SK-N-SH (cell line): Measurements from ENCODE around the gene DGAT2. TPM values are rescaled to one million over a fixed set of nuclear protein-coding genes. Genes with fewer than 3 reads are reported as not detected.

Experiments used
- CTCF ChIA-PET: fragments of 300-600, 350-600 bp; formaldehyde crosslinking; extraction: SDS; loops from one replicate; lab custom pipeline; 2021; lab: Yijun Ruan, JAX
- POLR2A ChIA-PET: fragments of 350-600 bp; sonication (Branson Sonifier 250); formaldehyde crosslinking; extraction: SDS; loops from one replicate; lab custom pipeline; 2020; ENCODE audit warnings: antibody characterized with exemption, inconsistent platforms; lab: Yijun Ruan, JAX
- DNase-seq: peaks from one replicate; pipeline ENCODE4 v3.0.0; 2012
- H2AFZ ChIP-seq: fragments of 200-600 bp; sonication (generic); 2 replicates; pipeline ENCODE4 v1.8.1; 2016; ENCODE audit warnings: antibody characterized with exemption, mild to moderate bottlenecking, low read depth
- H3F3A ChIP-seq: fragments of 200-600 bp; sonication (generic); replicated peaks from 2 replicates; pipeline ENCODE3; 2016; ENCODE audit warnings: antibody characterized with exemption, mild to moderate bottlenecking; ENCODE audit not compliant: insufficient read depth
- H3K27ac ChIP-seq, 2 experiments: fragments of 200-500 bp in 1 of 2; fragments of 200-600 bp in 1 of 2; sonication (Bioruptor generic) in 1 of 2; sonication (generic), shearing (Covaris generic) in 1 of 2; 2 replicates each; pipeline versions ENCODE4 v1.5.1 to v1.6.1; 2014 to 2016; ENCODE audit warnings: low read depth in 2 of 2, inconsistent platforms in 1 of 2, low read length in 1 of 2, mild to moderate bottlenecking in 1 of 2, mixed read lengths in 1 of 2
- H3K27me3 ChIP-seq: fragments of 200-600 bp; sonication (generic), shearing (Covaris generic); 2 replicates; pipeline ENCODE4 v1.6.1; 2016; ENCODE audit warnings: mixed run types; ENCODE audit not compliant: insufficient read depth
- H3K36me3 ChIP-seq, 2 experiments: fragments of 200-500 bp in 1 of 2; fragments of 200-600 bp in 1 of 2; sonication (Bioruptor generic) in 1 of 2; sonication (generic) in 1 of 2; replicated peaks in 1 of 2; 2 replicates each; pipeline versions ENCODE3 to v1.5.1; 2014 to 2016; ENCODE audit warnings: low read length in 1 of 2, mild to moderate bottlenecking in 1 of 2; ENCODE audit not compliant: insufficient read depth in 2 of 2, control insufficient read depth in 1 of 2
- H3K4me1 ChIP-seq, 2 experiments: fragments of 200-500 bp in 1 of 2; fragments of 200-600 bp in 1 of 2; sonication (Bioruptor generic) in 1 of 2; sonication (generic), shearing (Covaris generic) in 1 of 2; 2 replicates each; pipeline versions ENCODE4 v1.5.1 to v1.6.1; 2014 to 2016; ENCODE audit warnings: low read depth in 1 of 2, low read length in 1 of 2, mixed run types in 1 of 2; ENCODE audit not compliant: insufficient read depth in 2 of 2, control insufficient read depth in 1 of 2
- H3K4me2 ChIP-seq: fragments of 200-600 bp; sonication (generic), shearing (Covaris generic); 2 replicates; pipeline ENCODE4 v1.6.1; 2017; ENCODE audit warnings: mixed run types
- H3K4me3 ChIP-seq, 2 experiments: fragments of 200-500 bp in 1 of 2; fragments of 200-600 bp in 1 of 2; sonication (Bioruptor generic) in 1 of 2; sonication (generic), shearing (Covaris generic) in 1 of 2; 2 replicates each; pipeline versions ENCODE4 v1.5.1 to v1.8.1; 2014 to 2016; ENCODE audit warnings: low read depth in 2 of 2, inconsistent platforms in 1 of 2, low read length in 1 of 2, mild to moderate bottlenecking in 1 of 2, mixed read lengths in 1 of 2, moderate library complexity in 1 of 2
- H3K79me2 ChIP-seq: fragments of 200-600 bp; sonication (generic); 2 replicates; pipeline ENCODE4 v1.8.1; 2017; ENCODE audit warnings: mild to moderate bottlenecking; ENCODE audit not compliant: insufficient read depth
- H3K9ac ChIP-seq: fragments of 200-600 bp; sonication (generic); 2 replicates; pipeline ENCODE4 v1.6.1; 2017; ENCODE audit warnings: mixed run types
- H3K9me2 ChIP-seq: fragments of 200-600 bp; sonication (generic); 2 replicates; pipeline ENCODE4 v1.6.1; 2017; ENCODE audit warnings: mixed run types
- H3K9me3 ChIP-seq: fragments of 200-600 bp; sonication (generic); 2 replicates; pipeline ENCODE4 v1.6.1; 2017; ENCODE audit warnings: mixed run types, mild to moderate bottlenecking, moderate library complexity
- H4K20me1 ChIP-seq: fragments of 200-600 bp; sonication (generic); 2 replicates; pipeline ENCODE4 v1.6.1; 2017; ENCODE audit warnings: mild to moderate bottlenecking, mixed run types; ENCODE audit not compliant: insufficient read depth
- CHD2 ChIP-seq: fragments of 150-350 bp; IDR thresholded peaks from 2 replicates; pipeline ENCODE4 v1.6.1; 2018; ENCODE audit warnings: low read length; ENCODE audit not compliant: partially characterized antibody
- ELF1 ChIP-seq: IDR thresholded peaks from 2 replicates; pipeline ENCODE4 v1.4.0; 2012
- EP300 ChIP-seq, 2 experiments: IDR thresholded peaks; 2 replicates each; pipeline versions ENCODE4 v1.4.0 to v1.6.1; 2012; ENCODE audit warnings: borderline replicate concordance in 1 of 2, low read depth in 1 of 2, low read length in 1 of 2
- FOXJ3 ChIP-seq: sonication (generic); formaldehyde crosslinking; IDR thresholded peaks from 2 replicates; pipeline ENCODE4 v1.5.1; 2020; ENCODE audit warnings: mild to moderate bottlenecking, missing genetic modification reagents
- GATA2 ChIP-seq: sonication (generic); formaldehyde crosslinking; IDR thresholded peaks from 2 replicates; pipeline ENCODE4 v1.5.0; 2020; ENCODE audit warnings: mild to moderate bottlenecking, missing genetic modification reagents
- IRF3 ChIP-seq: fragments of 150-350 bp; IDR thresholded peaks from 2 replicates; pipeline ENCODE4 v1.6.1; 2016; ENCODE audit warnings: mild to moderate bottlenecking, low read depth, low read length
- JUND ChIP-seq: IDR thresholded peaks from 2 replicates; pipeline ENCODE4 v1.4.0; 2012
- MEF2A ChIP-seq: IDR thresholded peaks from 2 replicates; pipeline ENCODE4 v1.4.0; 2012; ENCODE audit warnings: low read depth, borderline replicate concordance
- MXI1 ChIP-seq: IDR thresholded peaks from 2 replicates; pipeline ENCODE4 v1.6.1; 2012; ENCODE audit warnings: mild to moderate bottlenecking, low read depth, low read length, improper control_type of control experiment
- NRF1 ChIP-seq: IDR thresholded peaks from 2 replicates; pipeline ENCODE4 v1.6.1; 2012; ENCODE audit warnings: low read depth, mild to moderate bottlenecking, low read length
- PBX3 ChIP-seq: IDR thresholded peaks from 2 replicates; pipeline ENCODE4; 2012
- POLR2AphosphoS5 ChIP-seq: IDR thresholded peaks from 2 replicates; pipeline ENCODE4 v1.6.1; 2012; ENCODE audit warnings: low read depth, low read length
- RAD21 ChIP-seq: IDR thresholded peaks from 2 replicates; pipeline ENCODE4 v1.6.1; 2012; ENCODE audit warnings: mild to moderate bottlenecking, low read length
- RCOR1 ChIP-seq: fragments of 150-350 bp; IDR thresholded peaks from 2 replicates; pipeline ENCODE4 v1.6.1; 2017; ENCODE audit warnings: antibody characterized with exemption, low read length
- RFX5 ChIP-seq: IDR thresholded peaks from 2 replicates; pipeline ENCODE4 v1.6.1; 2012; ENCODE audit warnings: mild to moderate bottlenecking, improper control_type of control experiment, low read length
- RXRA ChIP-seq: IDR thresholded peaks from 2 replicates; pipeline ENCODE4 v1.4.0; 2012; ENCODE audit warnings: low read depth, mild to moderate bottlenecking, borderline replicate concordance
- SIN3A ChIP-seq: IDR thresholded peaks from 2 replicates; pipeline ENCODE4 v1.6.1; 2012; ENCODE audit warnings: low read depth, mild to moderate bottlenecking, low read length, moderate library complexity, borderline replicate concordance
- TAF1 ChIP-seq: IDR thresholded peaks from 2 replicates; pipeline ENCODE4 v1.6.1; 2012; ENCODE audit warnings: low read depth, mild to moderate bottlenecking, low read length, moderate library complexity, borderline replicate concordance
- TCF12 ChIP-seq: IDR thresholded peaks from 2 replicates; pipeline ENCODE4 v1.4.0; 2012
- TEAD4 ChIP-seq: IDR thresholded peaks from 2 replicates; pipeline ENCODE4 v1.4.0; 2012; ENCODE audit warnings: mild to moderate bottlenecking, borderline replicate concordance; ENCODE audit not compliant: insufficient read depth
- USF2 ChIP-seq: fragments of 150-350 bp; IDR thresholded peaks from 2 replicates; pipeline ENCODE4 v1.6.1; 2017; ENCODE audit warnings: antibody characterized with exemption, low read length, low read depth, borderline replicate concordance
- YY1 ChIP-seq: IDR thresholded peaks from 2 replicates; pipeline ENCODE4 v1.4.0; 2012; ENCODE audit warnings: low read depth, mild to moderate bottlenecking
- WGBS: methylation state at CpG from one replicate; pipeline ENCODE4 v1.1.6; 2017; ENCODE audit warnings: low lambda C conversion rate; 5-methylcytosine and 5-hydroxymethylcytosine counted together
- polyA plus RNA-seq, 3 experiments: library from polyadenylated mRNA; depleted of rRNA; stranded (reverse); fragments of >200 nt; gene quantifications; 2 replicates each; pipeline ENCODE4 v1.2.3, GENCODE V29; 2012

DGAT2 gene
- polyA plus RNA-seq, 1 of the 3 experiments (the other 2 are of a cell fraction): 1.4 TPM

DNA sequence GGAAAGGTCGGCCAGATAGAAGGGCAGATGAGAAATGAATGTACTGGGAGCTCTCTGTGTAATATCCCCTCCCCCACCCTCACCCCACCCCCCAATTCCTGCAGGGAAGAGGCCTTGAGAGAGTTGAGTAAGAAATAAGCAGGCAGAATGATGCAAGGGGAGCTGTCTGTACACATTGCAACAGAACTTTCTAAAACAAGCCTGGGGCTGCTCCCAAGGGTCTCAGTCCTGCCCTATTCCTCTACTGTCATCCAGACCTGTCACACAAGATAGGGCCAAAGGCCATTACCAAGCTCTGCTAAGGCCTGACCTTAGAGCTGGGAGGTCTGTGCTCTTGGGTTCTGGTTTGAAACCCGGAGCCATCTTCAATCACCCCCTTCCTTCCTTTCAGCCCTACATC lies 5.7 kb upstream of the DGAT2 start:
- H3K36me3 ChIP-seq: no peaks in the 10 kb centered on the region
- no peaks in the 10 kb centered on the region for H3K79me2 ChIP-seq
- 65% methylated on average over 2 of the region's 2 CpGs for WGBS
- H3K9ac ChIP-seq: no peak overlapping the region
- H3K9me2 ChIP-seq: no peaks in the 10 kb centered on the region
- H4K20me1 ChIP-seq: no peaks in the 10 kb centered on the region
- H3K27me3 ChIP-seq: no peaks in the 10 kb centered on the region
- POLR2A ChIA-PET: no interaction called here
- no peak overlapping the region for H2AFZ ChIP-seq
- H3K4me3 ChIP-seq: no peak overlapping the region
- H3K4me2 ChIP-seq: no peak overlapping the region
- CTCF ChIA-PET: no interaction called here
- no peaks in the 10 kb centered on the region for H3K9me3 ChIP-seq
- H3K4me1 ChIP-seq: peaks cover 1% of the 10 kb centered on the region in 2 experiments; a peak in 2 of 4 replicates
- H3F3A ChIP-seq: no peaks in the 10 kb centered on the region
- no peak for TF ChIP-seq YY1
- no peak overlapping the region for H3K27ac ChIP-seq
- DNase-seq: no peak

DNA sequence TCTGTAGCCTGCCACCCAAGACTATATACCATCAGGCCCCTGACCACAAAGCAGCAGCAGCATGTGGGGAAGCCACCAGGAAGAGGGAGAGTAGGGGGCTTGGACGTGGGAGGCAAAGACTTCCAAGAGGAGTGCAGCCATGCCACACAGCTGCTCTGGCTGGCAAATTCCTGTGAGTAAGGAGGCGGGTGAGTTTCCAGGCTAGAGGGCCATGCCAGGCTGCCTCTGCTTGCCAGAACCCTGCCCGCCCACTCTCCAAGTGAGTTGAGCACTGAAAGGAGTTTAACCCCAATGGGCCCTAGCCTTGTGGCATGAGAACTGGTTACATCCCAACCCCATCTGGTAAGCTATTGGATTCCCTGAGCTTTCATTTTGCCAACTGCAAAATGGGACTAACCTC lies 4.7 kb upstream of the DGAT2 start:
- Histone ChIP-seq H3K9me3 (no peaks in the 10 kb centered on the region), H3K4me3 (no peak overlapping the region), H3K79me2 (no peaks in the 10 kb centered on the region), H3K36me3 (no peaks in the 10 kb centered on the region), H3K9me2 (no peaks in the 10 kb centered on the region), H3F3A (no peaks in the 10 kb centered on the region), H4K20me1 (no peaks in the 10 kb centered on the region), H3K9ac (no peak overlapping the region), H2AFZ (no peak overlapping the region), H3K4me2 (no peak overlapping the region), H3K4me1 (peaks cover 5 to 8% of the 10 kb centered on the region in 2 experiments; a peak in 3 of 4 replicates), H3K27me3 (peaks cover 3% of the 10 kb centered on the region), H3K27ac (no peak overlapping the region)
- DNase-seq: no peak
- WGBS: 53% methylated on average over 2 of the region's 3 CpGs
- TF ChIP-seq GATA2 (CRISPR knock-in tag) (no peak), MEF2A (no peak), MXI1 (no peak), TCF12 (no peak), IRF3 (no peak), EP300 (IDR thresholded peaks at IDR 0.05; ENCODE audit: borderline replicate concordance in 1 of 2, low read depth in 1 of 2, low read length in 1 of 2) (no peak), TAF1 (no peak), RFX5 (no peak), RXRA (no peak), YY1 (no peak), POLR2AphosphoS5 (no peak)
- ChIA-PET POLR2A (no interaction called here), CTCF (interaction anchor here (1.3 to 1.4 kb wide), 2 partner anchors 37 to 58 kb away, joined by 3 to 5 read pairs; no protein-coding TSS in a partner anchor)

DNA sequence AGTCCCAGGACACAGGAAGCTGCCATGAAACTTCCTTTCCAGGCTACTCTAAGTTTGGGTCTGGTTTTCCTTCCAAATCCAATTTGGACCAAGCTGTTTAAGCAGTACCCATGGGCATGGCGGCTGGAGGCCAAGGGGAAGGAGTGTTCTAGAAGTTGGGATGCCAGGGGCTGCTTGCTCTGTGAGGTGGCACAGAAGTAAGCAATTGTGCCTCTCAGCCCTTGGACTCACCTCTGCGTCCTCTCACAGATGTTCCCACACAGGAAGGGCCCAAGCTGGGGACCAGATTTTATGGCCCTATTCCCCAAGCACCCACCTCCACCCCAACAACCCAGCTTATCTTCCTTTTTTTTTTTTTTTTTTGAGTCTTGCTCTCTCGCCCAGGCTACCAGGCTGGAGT lies 3.5 kb upstream of the DGAT2 start:
- H3F3A ChIP-seq: no peaks in the 10 kb centered on the region
- peaks cover 8% of the 10 kb centered on the region for H3K27me3 ChIP-seq
- no peaks in the 10 kb centered on the region for H4K20me1 ChIP-seq
- no peaks in the 10 kb centered on the region for H3K36me3 ChIP-seq
- no peak overlapping the region for H3K9ac ChIP-seq
- H3K27ac ChIP-seq: no peak overlapping the region
- DNase-seq: no peak
- no peaks in the 10 kb centered on the region for H3K79me2 ChIP-seq
- ChIA-PET CTCF (interaction anchor here (0.7 to 1.3 kb wide), 4 partner anchors 40 to 87 kb away, joined by 3 to 5 read pairs (median 3); no protein-coding TSS in a partner anchor), POLR2A (no interaction called here)
- no peak overlapping the region for H2AFZ ChIP-seq
- peaks cover 5 to 11% of the 10 kb centered on the region in 2 experiments; a peak in 3 of 4 replicates for H3K4me1 ChIP-seq
- no peak overlapping the region for H3K4me3 ChIP-seq
- H3K4me2 ChIP-seq: no peak overlapping the region
- H3K9me3 ChIP-seq: no peaks in the 10 kb centered on the region
- WGBS: 87% methylated on average over 3 of the region's 3 CpGs
- no peaks in the 10 kb centered on the region for H3K9me2 ChIP-seq
- TF ChIP-seq EP300 (IDR thresholded peaks at IDR 0.05; ENCODE audit: borderline replicate concordance in 1 of 2, low read depth in 1 of 2, low read length in 1 of 2) (no peak), TEAD4 (no peak), PBX3 (no peak), TCF12 (no peak), USF2 (no peak), MXI1 (no peak), RAD21 (no peak), FOXJ3 (CRISPR knock-in tag) (no peak), ELF1 (no peak), NRF1 (no peak), RCOR1 (no peak), TAF1 (no peak), RXRA (no peak), SIN3A (no peak), JUND (no peak), CHD2 (no peak)
